CD14-positive monocyte (primary cell): Measurements from ENCODE around the gene IGSF9. TPM values are rescaled to one million over a fixed set of nuclear protein-coding genes. Genes with fewer than 3 reads are reported as not detected.

Experiments used
- DNase-seq, 3 donors: peaks; one replicate each; pipeline ENCODE4 v3.0.0-alpha.2; 2011 to 2022
- H2AFZ ChIP-seq: 2 replicates; pipeline ENCODE4 v1.6.0; 2012; ENCODE audit warnings: mild to moderate bottlenecking, low read depth, low read length, inconsistent platforms; ENCODE audit not compliant: insufficient read depth, poor library complexity, severe bottlenecking
- H3K27ac ChIP-seq, 2 donors: 1 replicate in 1 of 2; 2 replicates in 1 of 2; pipeline ENCODE4 v1.5.1; 2012 to 2013; ENCODE audit warnings: low read length in 2 of 2, control low read depth in 1 of 2, inconsistent platforms in 1 of 2, low read depth in 1 of 2, mild to moderate bottlenecking in 1 of 2
- H3K27me3 ChIP-seq, 2 donors: one replicate each; pipeline versions ENCODE4 v1.6.0 to v1.6.1; 2011 to 2013; ENCODE audit warnings: low read length in 2 of 2; ENCODE audit not compliant: control insufficient read depth in 2 of 2, insufficient read depth in 2 of 2
- H3K36me3 ChIP-seq, 2 donors: replicated peaks in 1 of 2; 1 replicate in 1 of 2; 2 replicates in 1 of 2; pipeline versions ENCODE4 v1.5.1 to v1.6.1; 2012 to 2013; ENCODE audit warnings: low read length in 2 of 2, control low read depth in 1 of 2, inconsistent platforms in 1 of 2, mild to moderate bottlenecking in 1 of 2; ENCODE audit not compliant: insufficient read depth in 2 of 2, control insufficient read depth in 1 of 2
- H3K4me1 ChIP-seq, 2 donors: 1 replicate in 1 of 2; 2 replicates in 1 of 2; pipeline versions ENCODE4 v1.5.1 to v1.6.1; 2012 to 2013; ENCODE audit warnings: low read length in 2 of 2, control low read depth in 1 of 2, inconsistent platforms in 1 of 2, mild to moderate bottlenecking in 1 of 2, moderate library complexity in 1 of 2; ENCODE audit not compliant: insufficient read depth in 2 of 2, control insufficient read depth in 1 of 2
- H3K4me2 ChIP-seq: replicated peaks from 2 replicates; pipeline ENCODE3; 2012; ENCODE audit warnings: low read length, moderate library complexity, mild to moderate bottlenecking; ENCODE audit not compliant: poor library complexity, severe bottlenecking; ENCODE audit errors: extremely low read depth
- H3K4me3 ChIP-seq, 3 experiments: fragments of 200-600 bp in 1 of 3; sonication (generic) in 1 of 3; replicated peaks in 1 of 3; 1 replicate in 2 of 3; 2 replicates in 1 of 3; pipeline ENCODE4 v1.5.1; 2011 to 2013; ENCODE audit warnings: low read length in 3 of 3, mild to moderate bottlenecking in 3 of 3, control low read depth in 2 of 3, low read depth in 2 of 3, inconsistent platforms in 1 of 3, moderate library complexity in 1 of 3
- H3K79me2 ChIP-seq: 2 replicates; pipeline ENCODE4 v1.6.0; 2012; ENCODE audit warnings: mild to moderate bottlenecking, control low read depth, inconsistent platforms, low read length, moderate library complexity; ENCODE audit not compliant: insufficient read depth
- H3K9ac ChIP-seq: 2 replicates; pipeline ENCODE4 v1.6.0; 2017; ENCODE audit warnings: low read length, mild to moderate bottlenecking; ENCODE audit not compliant: insufficient read depth, poor library complexity, severe bottlenecking
- H3K9me3 ChIP-seq, 2 donors: replicated peaks in 1 of 2; 1 replicate in 1 of 2; 2 replicates in 1 of 2; pipeline versions ENCODE4 v1.5.1 to v1.6.1; 2012 to 2013; ENCODE audit warnings: low read length in 2 of 2, control low read depth in 1 of 2; ENCODE audit not compliant: control insufficient read depth in 1 of 2, insufficient read depth in 1 of 2
- H4K20me1 ChIP-seq: 2 replicates; pipeline ENCODE4 v1.6.0; 2012; ENCODE audit warnings: mild to moderate bottlenecking, low read length, control low read depth, moderate library complexity; ENCODE audit not compliant: insufficient read depth
- H3K27ac Mint-ChIP-seq, 7 donors: one replicate each; pipeline ENCODE4 v1.8.0; 2020; ENCODE audit warnings: mild to moderate bottlenecking in 7 of 7, mixed read lengths in 7 of 7, moderate library complexity in 6 of 7, inconsistent platforms in 2 of 7
- H3K27me3 Mint-ChIP-seq, 3 donors: one replicate each; pipeline ENCODE4 v1.8.0; 2021 to 2022; ENCODE audit warnings: low read depth in 3 of 3, mild to moderate bottlenecking in 3 of 3, mixed read lengths in 3 of 3, moderate library complexity in 3 of 3, inconsistent platforms in 1 of 3
- H3K36me3 Mint-ChIP-seq, 2 donors: one replicate each; pipeline ENCODE4 v1.8.0; 2020; ENCODE audit warnings: mixed read lengths in 2 of 2, inconsistent platforms in 1 of 2, mild to moderate bottlenecking in 1 of 2
- H3K4me1 Mint-ChIP-seq: one replicate; pipeline ENCODE4 v1.8.0; 2020; ENCODE audit warnings: mild to moderate bottlenecking, mixed read lengths
- H3K4me3 Mint-ChIP-seq, 2 donors: one replicate each; pipeline ENCODE4 v1.8.0; 2020; ENCODE audit warnings: mild to moderate bottlenecking in 2 of 2, mixed read lengths in 2 of 2, moderate library complexity in 1 of 2
- H3K9me3 Mint-ChIP-seq, 7 donors: one replicate each; pipeline ENCODE4 v1.8.0; 2020 to 2022; ENCODE audit warnings: mixed read lengths in 7 of 7, mild to moderate bottlenecking in 6 of 7, moderate library complexity in 6 of 7, inconsistent platforms in 2 of 7
- WGBS: methylation state at CpG from one replicate; pipeline ENCODE4 v1.1.5; 2013; ENCODE audit warnings: missing lambda C conversion rate; ENCODE audit not compliant: insufficient coverage; 5-methylcytosine and 5-hydroxymethylcytosine counted together
- intact Hi-C, 2 donors: fragments of 100-400 bp; cut with micrococcal nuclease; formaldehyde crosslinking; loops; one replicate each; pipeline versions ENCODE4 v1.15.0 to v1.15.1; 2023
- polyA plus RNA-seq, 3 donors: library from polyadenylated mRNA; depleted of rRNA in 1 of 3; unstranded in 2 of 3; stranded (reverse) in 1 of 3; fragments of 300-500 nt in 2 of 3; fragments of >200 nt in 1 of 3; fragmentation: Illumina TruSeq in 2 of 3; gene quantifications; 1 replicate in 2 of 3; 2 replicates in 1 of 3; pipeline ENCODE4 v1.2.3, GENCODE V29; 2012 to 2021
- TF ChIP-seq, protein P1 (sequence below): fragments of 200-600 bp; IDR thresholded peaks from one replicate; pipeline ENCODE4 v1.8.0; 2022; ENCODE audit warnings: antibody characterized with exemption, mild to moderate bottlenecking

IGSF9 gene
- polyA plus RNA-seq, 3 donors = 0.04 TPM; not detected in 2

DNA sequence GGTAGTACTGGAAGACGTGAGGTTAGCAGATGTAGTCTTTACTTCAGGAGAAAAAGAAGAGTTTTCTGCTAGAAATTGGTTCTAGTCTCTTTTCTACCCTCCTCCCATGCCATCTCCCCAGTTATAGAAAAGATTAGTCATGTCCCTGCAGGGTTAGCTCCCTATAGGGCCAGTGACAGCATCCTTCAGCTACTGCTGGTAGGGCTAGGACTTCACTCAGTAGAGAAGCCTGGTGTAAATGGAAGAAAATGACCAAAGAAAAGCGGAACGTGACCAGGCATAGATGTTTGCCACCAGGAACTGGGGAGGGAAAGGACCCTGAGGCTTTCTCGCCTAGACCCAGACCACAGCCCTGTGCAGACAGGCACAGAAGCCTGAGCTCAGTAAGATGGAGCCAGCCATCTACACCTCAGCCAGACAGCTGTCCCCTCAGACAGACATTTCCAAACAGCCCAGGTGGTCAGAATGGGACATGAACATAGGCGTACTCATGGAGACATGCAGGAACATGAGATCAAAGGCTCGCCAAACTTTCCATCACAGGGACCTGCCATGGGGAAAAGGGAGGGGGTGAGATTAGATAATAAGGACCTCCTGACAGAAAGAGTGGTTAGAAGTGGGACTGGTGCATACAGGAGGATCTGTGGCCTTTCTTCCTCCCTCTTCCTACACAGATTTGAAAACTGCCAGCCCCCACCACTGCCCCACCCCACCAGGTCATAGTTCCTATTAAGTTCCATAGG, 32.1 kb upstream of the IGSF9 start:
- 96% methylated on average over 3 of the region's 6 CpGs for WGBS
- Histone ChIP-seq H2AFZ (no peak overlapping the region), H4K20me1 (no peaks in the 10 kb centered on the region), H3K27ac (no peak overlapping the region), H3K79me2 (no peaks in the 10 kb centered on the region), H3K27me3 (peaks cover 4 to 22% of the 10 kb centered on the region in 2 donors), H3K4me2 (no peak overlapping the region), H3K9me3 (no peaks in the 10 kb centered on the region), H3K36me3 (no peaks in the 10 kb centered on the region), H3K4me3 (no peak overlapping the region), H3K4me1 (no peaks in the 10 kb centered on the region), H3K9ac (no peak overlapping the region)
- intact Hi-C loops = no loop called here
- H3K27ac Mint-ChIP-seq = no peak overlapping the region
- H3K27me3 Mint-ChIP-seq = peaks cover 11 to 26% (median 17%) of the 10 kb centered on the region in 3 donors
- DNase-seq = no peak
- H3K4me3 Mint-ChIP-seq = peak overlapping the region in 1 of 2 donors; percentile 3
- TF ChIP-seq, protein P1, sequence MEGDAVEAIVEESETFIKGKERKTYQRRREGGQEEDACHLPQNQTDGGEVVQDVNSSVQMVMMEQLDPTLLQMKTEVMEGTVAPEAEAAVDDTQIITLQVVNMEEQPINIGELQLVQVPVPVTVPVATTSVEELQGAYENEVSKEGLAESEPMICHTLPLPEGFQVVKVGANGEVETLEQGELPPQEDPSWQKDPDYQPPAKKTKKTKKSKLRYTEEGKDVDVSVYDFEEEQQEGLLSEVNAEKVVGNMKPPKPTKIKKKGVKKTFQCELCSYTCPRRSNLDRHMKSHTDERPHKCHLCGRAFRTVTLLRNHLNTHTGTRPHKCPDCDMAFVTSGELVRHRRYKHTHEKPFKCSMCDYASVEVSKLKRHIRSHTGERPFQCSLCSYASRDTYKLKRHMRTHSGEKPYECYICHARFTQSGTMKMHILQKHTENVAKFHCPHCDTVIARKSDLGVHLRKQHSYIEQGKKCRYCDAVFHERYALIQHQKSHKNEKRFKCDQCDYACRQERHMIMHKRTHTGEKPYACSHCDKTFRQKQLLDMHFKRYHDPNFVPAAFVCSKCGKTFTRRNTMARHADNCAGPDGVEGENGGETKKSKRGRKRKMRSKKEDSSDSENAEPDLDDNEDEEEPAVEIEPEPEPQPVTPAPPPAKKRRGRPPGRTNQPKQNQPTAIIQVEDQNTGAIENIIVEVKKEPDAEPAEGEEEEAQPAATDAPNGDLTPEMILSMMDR = no peak
- H3K4me1 Mint-ChIP-seq = peaks cover 3% of the 10 kb centered on the region
- H3K9me3 Mint-ChIP-seq = peaks cover 0 to 1% (median 0%) of the 10 kb centered on the region in 7 donors
- no peaks in the 10 kb centered on the region for H3K36me3 Mint-ChIP-seq

DNA sequence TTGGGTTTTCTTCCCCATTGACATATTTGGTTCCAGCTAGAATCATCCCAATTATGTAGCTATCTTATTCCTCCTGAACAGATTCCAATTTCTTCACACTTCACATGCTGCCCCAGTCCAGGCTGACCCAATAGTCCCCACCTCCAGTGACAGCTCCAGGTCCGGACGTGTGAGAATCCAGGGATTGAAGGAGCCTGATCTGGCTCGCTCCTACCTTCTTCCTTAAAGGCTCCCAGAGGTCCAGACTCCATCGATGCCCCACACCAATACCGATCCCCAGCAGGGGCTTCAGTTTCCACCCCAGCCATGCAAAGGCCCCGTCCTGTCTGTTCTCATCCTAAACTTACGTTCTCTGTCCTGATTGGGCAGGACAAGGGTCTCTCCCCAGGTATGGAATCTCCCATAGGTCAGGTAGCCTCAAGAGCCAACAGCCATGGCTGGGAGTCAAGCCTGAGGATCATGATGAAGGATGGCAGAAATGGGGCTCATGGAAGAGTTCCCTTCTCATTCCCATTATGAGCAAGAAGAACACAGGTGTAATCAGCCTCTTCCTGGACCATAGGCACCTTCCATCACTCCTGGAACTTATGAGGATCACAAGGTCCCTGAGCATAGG, 29.0 kb upstream of the IGSF9 start:
- no peak overlapping the region for H2AFZ ChIP-seq
- Mint-ChIP-seq H3K4me3 (no peak overlapping the region), H3K27me3 (peaks cover 3 to 14% (median 11%) of the 10 kb centered on the region in 3 donors), H3K36me3 (no peaks in the 10 kb centered on the region), H3K27ac (no peak overlapping the region), H3K4me1 (no peaks in the 10 kb centered on the region), H3K9me3 (peaks cover 0 to 1% (median 0%) of the 10 kb centered on the region in 7 donors)
- H3K9me3 ChIP-seq = no peaks in the 10 kb centered on the region
- no peak for DNase-seq
- H3K9ac ChIP-seq = no peak overlapping the region
- H3K27me3 ChIP-seq = peaks cover 4 to 15% of the 10 kb centered on the region in 2 donors
- H3K79me2 ChIP-seq = no peaks in the 10 kb centered on the region
- WGBS = 95% methylated on average over 6 of the region's 7 CpGs
- peaks cover 0 to under 1% of the 10 kb centered on the region in 2 donors for H3K4me1 ChIP-seq
- H3K4me2 ChIP-seq = no peak overlapping the region
- no peak overlapping the region for H3K4me3 ChIP-seq
- TF ChIP-seq, protein P1 = no peak
- H3K27ac ChIP-seq = no peak overlapping the region
- no peaks in the 10 kb centered on the region for H4K20me1 ChIP-seq
- no peaks in the 10 kb centered on the region for H3K36me3 ChIP-seq
- intact Hi-C loops = no loop called here
